ENCODE measurements around the gene MYO16.

- TF ChIP-seq CTCF (IDR thresholded peaks at IDR 0.05) (no peak), EP300 (IDR thresholded peaks at IDR 0.05) (no peak), POLR2A (IDR thresholded peaks at IDR 0.05) (no peak)
Observed at GRCh38 chr13:109090796-109091195, 461.4 kb downstream of the MYO16 start.

Measured in tibial nerve (tissue), 4 donors.